Measurements from ENCODE around the gene PHACTR1.

DNA sequence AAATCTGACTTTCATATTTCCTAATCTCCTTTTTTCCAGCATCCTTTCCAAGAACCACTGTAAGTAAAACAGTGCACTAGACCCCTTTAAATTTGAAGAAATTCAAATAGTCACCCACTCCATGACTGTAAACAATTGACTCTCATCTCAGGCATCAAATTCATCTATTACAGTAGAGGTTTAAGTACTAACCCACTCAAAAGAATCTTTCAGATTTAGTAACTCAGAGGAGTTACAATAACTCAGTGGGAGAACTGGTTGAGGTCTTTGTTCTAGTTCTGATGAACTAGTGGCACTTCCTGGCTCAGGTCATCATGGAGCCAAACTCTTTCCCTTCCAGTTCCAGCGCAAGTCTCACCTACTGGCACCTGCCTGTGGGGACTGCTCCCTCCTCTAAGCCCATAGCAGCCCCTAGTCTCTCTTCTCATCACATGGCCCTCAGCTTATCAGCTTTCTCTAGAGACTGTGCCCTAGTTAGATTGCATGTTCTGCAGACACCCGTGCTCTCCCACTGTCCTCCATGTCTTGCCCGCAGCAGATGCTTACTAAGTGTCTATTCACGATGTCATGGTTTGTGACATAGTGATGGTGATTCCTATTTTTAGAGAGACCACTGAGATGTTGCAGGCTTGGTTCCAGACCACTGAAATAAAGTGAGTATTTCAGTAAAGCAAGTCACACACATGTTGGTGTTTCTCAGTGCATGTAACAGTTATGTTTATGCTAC lies 415.5 kb downstream of the PHACTR1 start:
- TF ChIP-seq, protein P1, sequence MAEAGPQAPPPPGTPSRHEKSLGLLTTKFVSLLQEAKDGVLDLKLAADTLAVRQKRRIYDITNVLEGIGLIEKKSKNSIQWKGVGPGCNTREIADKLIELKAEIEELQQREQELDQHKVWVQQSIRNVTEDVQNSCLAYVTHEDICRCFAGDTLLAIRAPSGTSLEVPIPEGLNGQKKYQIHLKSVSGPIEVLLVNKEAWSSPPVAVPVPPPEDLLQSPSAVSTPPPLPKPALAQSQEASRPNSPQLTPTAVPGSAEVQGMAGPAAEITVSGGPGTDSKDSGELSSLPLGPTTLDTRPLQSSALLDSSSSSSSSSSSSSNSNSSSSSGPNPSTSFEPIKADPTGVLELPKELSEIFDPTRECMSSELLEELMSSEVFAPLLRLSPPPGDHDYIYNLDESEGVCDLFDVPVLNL (CRISPR knock-in tag; IDR thresholded peaks at IDR 0.05; ENCODE audit: borderline replicate concordance, low read depth): no peak
- TF ChIP-seq, protein P2, sequence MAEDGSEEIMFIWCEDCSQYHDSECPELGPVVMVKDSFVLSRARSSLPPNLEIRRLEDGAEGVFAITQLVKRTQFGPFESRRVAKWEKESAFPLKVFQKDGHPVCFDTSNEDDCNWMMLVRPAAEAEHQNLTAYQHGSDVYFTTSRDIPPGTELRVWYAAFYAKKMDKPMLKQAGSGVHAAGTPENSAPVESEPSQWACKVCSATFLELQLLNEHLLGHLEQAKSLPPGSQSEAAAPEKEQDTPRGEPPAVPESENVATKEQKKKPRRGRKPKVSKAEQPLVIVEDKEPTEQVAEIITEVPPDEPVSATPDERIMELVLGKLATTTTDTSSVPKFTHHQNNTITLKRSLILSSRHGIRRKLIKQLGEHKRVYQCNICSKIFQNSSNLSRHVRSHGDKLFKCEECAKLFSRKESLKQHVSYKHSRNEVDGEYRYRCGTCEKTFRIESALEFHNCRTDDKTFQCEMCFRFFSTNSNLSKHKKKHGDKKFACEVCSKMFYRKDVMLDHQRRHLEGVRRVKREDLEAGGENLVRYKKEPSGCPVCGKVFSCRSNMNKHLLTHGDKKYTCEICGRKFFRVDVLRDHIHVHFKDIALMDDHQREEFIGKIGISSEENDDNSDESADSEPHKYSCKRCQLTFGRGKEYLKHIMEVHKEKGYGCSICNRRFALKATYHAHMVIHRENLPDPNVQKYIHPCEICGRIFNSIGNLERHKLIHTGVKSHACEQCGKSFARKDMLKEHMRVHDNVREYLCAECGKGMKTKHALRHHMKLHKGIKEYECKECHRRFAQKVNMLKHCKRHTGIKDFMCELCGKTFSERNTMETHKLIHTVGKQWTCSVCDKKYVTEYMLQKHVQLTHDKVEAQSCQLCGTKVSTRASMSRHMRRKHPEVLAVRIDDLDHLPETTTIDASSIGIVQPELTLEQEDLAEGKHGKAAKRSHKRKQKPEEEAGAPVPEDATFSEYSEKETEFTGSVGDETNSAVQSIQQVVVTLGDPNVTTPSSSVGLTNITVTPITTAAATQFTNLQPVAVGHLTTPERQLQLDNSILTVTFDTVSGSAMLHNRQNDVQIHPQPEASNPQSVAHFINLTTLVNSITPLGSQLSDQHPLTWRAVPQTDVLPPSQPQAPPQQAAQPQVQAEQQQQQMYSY (CRISPR knock-in tag; IDR thresholded peaks at IDR 0.05): no peak
- TF ChIP-seq, protein P3, sequence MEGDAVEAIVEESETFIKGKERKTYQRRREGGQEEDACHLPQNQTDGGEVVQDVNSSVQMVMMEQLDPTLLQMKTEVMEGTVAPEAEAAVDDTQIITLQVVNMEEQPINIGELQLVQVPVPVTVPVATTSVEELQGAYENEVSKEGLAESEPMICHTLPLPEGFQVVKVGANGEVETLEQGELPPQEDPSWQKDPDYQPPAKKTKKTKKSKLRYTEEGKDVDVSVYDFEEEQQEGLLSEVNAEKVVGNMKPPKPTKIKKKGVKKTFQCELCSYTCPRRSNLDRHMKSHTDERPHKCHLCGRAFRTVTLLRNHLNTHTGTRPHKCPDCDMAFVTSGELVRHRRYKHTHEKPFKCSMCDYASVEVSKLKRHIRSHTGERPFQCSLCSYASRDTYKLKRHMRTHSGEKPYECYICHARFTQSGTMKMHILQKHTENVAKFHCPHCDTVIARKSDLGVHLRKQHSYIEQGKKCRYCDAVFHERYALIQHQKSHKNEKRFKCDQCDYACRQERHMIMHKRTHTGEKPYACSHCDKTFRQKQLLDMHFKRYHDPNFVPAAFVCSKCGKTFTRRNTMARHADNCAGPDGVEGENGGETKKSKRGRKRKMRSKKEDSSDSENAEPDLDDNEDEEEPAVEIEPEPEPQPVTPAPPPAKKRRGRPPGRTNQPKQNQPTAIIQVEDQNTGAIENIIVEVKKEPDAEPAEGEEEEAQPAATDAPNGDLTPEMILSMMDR (IDR thresholded peaks at IDR 0.05): no peak
- no peak for TF ChIP-seq NR2C2 (CRISPR knock-in tag; IDR thresholded peaks at IDR 0.05)

Measured in WTC11 (cell line).